ENCODE measurements around the gene CGAS.
"Not testable (repeated sequence)": the region's sequence is repeated elsewhere in the genome, so short reads cannot be mapped to it uniquely, and the experiment has no call there.

The CGAS gene

GRCh38 chr6:73452107-73452461, at the start of gene CGAS:
TSS of gene CGAS (minus strand) at chr6:73452297. CDS start at chr6:73452181, 116 bp downstream.
- no peak for DNase-seq

- no peak for DNase-seq
Measured at GRCh38 chr6:73497915-73498314, 45.8 kb upstream of the CGAS start.

GRCh38 chr6:73491377-73491776, 39.3 kb upstream of the CGAS start:
- no peak for DNase-seq

GRCh38 chr6:73487473-73487872, 35.4 kb upstream of the CGAS start:
- DNase-seq, result no peak

- no peak for DNase-seq
Measured at GRCh38 chr6:73484438-73484837, 32.3 kb upstream of the CGAS start.

GRCh38 chr6:73481969-73482368, 29.9 kb upstream of the CGAS start:
- DNase-seq, result no peak

GRCh38 chr6:73477407-73477806, 25.3 kb upstream of the CGAS start:
- DNase-seq, result no peak

- DNase-seq, result no peak
Measured at GRCh38 chr6:73476723-73477122, 24.6 kb upstream of the CGAS start.

- DNase-seq, result no peak
Measured at GRCh38 chr6:73471686-73472290, 19.7 kb upstream of the CGAS start.

- peak; percentile 69 for DNase-seq
Measured at GRCh38 chr6:73461537-73462350, 9.6 kb upstream of the CGAS start, which contains the start of gene MTO1. TSS of gene MTO1 (plus strand) at chr6:73461737. CDS start at chr6:73461855, 118 bp downstream.

GRCh38 chr6:73460056-73460455, 8.0 kb upstream of the CGAS start:
- no peak for DNase-seq

- not testable (repeated sequence) for DNase-seq
Measured at GRCh38 chr6:73459474-73459873, 7.4 kb upstream of the CGAS start.

GRCh38 chr6:73455865-73456629, 4.0 kb upstream of the CGAS start:
- no peak for DNase-seq

GRCh38 chr6:73451223-73452106, 632 bp downstream of the CGAS start:
- no peak for DNase-seq

GRCh38 chr6:73443555-73443954, 8.5 kb downstream of the CGAS start:
- no peak for DNase-seq

- no peak for DNase-seq
Measured at GRCh38 chr6:73435236-73435635, 16.9 kb downstream of the CGAS start.

GRCh38 chr6:73421534-73421933, 30.6 kb downstream of the CGAS start:
- DNase-seq, result no peak

- no peak for DNase-seq
Measured at GRCh38 chr6:73418081-73418741, 33.9 kb downstream of the CGAS start.

- no peak for DNase-seq
Measured at GRCh38 chr6:73413102-73413501, 39.0 kb downstream of the CGAS start.

- DNase-seq, result no peak
Measured at GRCh38 chr6:73409395-73409794, 42.7 kb downstream of the CGAS start.

GRCh38 chr6:73400656-73401055, 51.4 kb downstream of the CGAS start:
- DNase-seq, result no peak

GRCh38 chr6:73395875-73396274, 56.2 kb downstream of the CGAS start:
- DNase-seq, result no peak
